ENCODE results near the gene GARIN5A.

DNA sequence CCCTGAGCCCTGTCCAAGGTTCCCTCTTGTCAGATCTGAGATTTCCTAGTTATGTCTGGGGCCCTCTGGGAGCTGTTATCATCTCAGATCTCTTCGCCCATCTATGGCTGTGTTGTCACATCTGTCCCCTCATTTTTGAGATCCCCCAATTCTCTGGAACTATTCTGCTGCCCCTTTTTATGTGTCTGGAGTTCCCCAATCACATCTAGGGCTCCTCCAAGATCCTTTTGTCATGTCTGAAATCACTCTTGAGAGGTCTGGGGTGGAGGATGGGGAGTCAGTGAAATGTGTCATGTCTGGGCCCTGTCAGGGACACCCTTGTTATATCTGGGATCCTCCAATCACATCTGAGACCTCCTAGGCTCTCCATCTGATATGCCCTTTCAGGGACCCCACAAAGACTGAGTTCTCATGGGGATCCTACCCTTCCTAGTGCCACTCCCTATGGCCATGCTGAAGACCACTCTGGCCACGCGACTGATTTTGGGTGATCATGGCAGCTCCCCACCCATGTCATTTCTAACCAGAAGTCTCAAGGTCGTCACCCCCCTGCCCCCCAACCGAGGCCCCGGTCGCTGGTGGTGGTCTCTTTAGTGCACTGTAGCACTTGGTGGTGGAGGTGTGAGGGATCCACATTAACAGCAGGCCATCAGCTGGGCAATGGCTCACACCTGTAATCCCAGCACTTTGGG, 47.7 kb downstream of the GARIN5A start:
- TF ChIP-seq, protein P1, sequence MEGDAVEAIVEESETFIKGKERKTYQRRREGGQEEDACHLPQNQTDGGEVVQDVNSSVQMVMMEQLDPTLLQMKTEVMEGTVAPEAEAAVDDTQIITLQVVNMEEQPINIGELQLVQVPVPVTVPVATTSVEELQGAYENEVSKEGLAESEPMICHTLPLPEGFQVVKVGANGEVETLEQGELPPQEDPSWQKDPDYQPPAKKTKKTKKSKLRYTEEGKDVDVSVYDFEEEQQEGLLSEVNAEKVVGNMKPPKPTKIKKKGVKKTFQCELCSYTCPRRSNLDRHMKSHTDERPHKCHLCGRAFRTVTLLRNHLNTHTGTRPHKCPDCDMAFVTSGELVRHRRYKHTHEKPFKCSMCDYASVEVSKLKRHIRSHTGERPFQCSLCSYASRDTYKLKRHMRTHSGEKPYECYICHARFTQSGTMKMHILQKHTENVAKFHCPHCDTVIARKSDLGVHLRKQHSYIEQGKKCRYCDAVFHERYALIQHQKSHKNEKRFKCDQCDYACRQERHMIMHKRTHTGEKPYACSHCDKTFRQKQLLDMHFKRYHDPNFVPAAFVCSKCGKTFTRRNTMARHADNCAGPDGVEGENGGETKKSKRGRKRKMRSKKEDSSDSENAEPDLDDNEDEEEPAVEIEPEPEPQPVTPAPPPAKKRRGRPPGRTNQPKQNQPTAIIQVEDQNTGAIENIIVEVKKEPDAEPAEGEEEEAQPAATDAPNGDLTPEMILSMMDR (IDR thresholded peaks at IDR 0.05; ENCODE audit: poor library complexity) = no peak
- TF ChIP-seq EZH2phosphoT487 (IDR thresholded peaks at IDR 0.05; ENCODE audit: low read depth, severe bottlenecking, unreplicated experiment) = no peak

Measured in hepatocyte (in vitro differentiated cells).